Measurements from ENCODE around the gene HDGFL2. TPM values are rescaled to one million over a fixed set of nuclear protein-coding genes. Genes with fewer than 3 reads are reported as not detected.

HDGFL2 gene
- total RNA-seq, 2 experiments from 2014 or later: 17.2 to 18.0 TPM

DNA sequence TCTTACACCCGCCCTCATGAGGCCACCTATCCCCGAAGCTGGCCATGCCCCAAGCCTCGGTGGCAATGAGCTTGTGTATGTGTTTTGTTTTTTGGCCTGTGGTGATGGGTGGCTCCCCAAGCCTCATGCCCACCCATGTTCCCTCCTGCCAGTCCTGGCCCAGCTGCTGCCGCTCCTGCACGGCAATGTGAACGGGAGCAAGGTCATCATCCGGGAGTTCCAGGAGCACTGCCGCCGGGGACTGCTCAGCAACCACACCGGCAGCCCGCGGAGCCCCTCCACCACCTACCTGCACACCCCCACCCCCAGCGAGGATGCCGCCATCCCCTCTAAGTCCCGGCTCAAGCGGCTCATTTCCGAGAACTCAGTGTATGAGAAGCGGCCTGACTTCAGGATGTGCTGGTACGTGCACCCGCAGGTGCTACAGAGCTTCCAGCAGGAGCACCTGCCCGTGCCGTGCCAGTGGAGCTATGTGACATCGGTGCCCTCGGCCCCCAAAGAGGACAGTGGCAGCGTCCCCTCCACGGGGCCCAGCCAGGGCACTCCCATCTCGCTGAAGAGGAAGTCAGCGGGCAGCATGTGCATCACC, 39.1 kb upstream of the HDGFL2 start:
- POLR2A ChIA-PET: no interaction called here
- H3K27ac ChIP-seq (ENCODE audit: low read depth in 1 of 2, low read length in 2 of 2): no peak overlapping the region
- Mint-ChIP-seq H3K4me3 (no peak overlapping the region), H3K4me1 (ENCODE audit: low read depth) (no peaks in the 10 kb centered on the region), H3K9me3 (no peaks in the 10 kb centered on the region), H3K27ac (no peak overlapping the region), H3K27me3 (no peaks in the 10 kb centered on the region), H3K36me3 (ENCODE audit: low read depth) (peaks cover 35% of the 10 kb centered on the region)
- no peak overlapping the region for H3K4me3 ChIP-seq (ENCODE audit: low read length)
- CTCF ChIA-PET: no interaction called here
- peaks cover 27% of the 10 kb centered on the region for H3K36me3 ChIP-seq (ENCODE audit: insufficient read depth, low read length)
- no peaks in the 10 kb centered on the region for H3K27me3 ChIP-seq (ENCODE audit: control insufficient read depth in 1 of 2, insufficient read depth in 2 of 2, low read length in 2 of 2)
- H3K4me1 ChIP-seq (ENCODE audit: insufficient read depth, low read length): no peaks in the 10 kb centered on the region
- intact Hi-C loops (cut with DNase I, micrococcal nuclease): no loop called here
- DNase-seq: no peak
- H3K9me3 ChIP-seq (ENCODE audit: control insufficient read depth in 1 of 2, insufficient read depth in 1 of 2, low read length in 2 of 2): no peaks in the 10 kb centered on the region
- TF ChIP-seq, protein P1, sequence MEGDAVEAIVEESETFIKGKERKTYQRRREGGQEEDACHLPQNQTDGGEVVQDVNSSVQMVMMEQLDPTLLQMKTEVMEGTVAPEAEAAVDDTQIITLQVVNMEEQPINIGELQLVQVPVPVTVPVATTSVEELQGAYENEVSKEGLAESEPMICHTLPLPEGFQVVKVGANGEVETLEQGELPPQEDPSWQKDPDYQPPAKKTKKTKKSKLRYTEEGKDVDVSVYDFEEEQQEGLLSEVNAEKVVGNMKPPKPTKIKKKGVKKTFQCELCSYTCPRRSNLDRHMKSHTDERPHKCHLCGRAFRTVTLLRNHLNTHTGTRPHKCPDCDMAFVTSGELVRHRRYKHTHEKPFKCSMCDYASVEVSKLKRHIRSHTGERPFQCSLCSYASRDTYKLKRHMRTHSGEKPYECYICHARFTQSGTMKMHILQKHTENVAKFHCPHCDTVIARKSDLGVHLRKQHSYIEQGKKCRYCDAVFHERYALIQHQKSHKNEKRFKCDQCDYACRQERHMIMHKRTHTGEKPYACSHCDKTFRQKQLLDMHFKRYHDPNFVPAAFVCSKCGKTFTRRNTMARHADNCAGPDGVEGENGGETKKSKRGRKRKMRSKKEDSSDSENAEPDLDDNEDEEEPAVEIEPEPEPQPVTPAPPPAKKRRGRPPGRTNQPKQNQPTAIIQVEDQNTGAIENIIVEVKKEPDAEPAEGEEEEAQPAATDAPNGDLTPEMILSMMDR (IDR thresholded peaks at IDR 0.05): no peak
- no peak for ATAC-seq (ENCODE audit: poor library complexity)

DNA sequence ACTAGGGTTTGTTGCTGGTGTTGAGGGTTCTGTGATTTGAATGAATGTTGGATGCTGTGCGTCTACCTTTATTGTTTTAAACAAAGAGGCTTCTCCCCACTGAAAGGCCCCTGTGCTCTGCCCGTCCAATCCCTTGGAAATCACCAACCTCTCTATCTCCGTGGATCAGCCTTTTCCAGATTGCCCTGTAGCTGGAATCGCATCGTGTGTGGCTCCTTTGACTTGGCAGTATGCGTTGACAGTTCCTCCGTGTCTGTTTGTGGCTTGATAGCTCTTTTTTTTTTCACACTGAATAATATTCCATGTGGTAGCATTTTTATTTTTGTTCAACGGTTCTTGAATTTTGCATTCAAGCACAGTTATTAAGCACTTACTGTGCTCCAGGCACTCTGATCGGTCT, 37.7 kb upstream of the HDGFL2 start:
- H3K4me1 ChIP-seq (ENCODE audit: insufficient read depth, low read length): no peaks in the 10 kb centered on the region
- no peak overlapping the region for H3K27ac ChIP-seq (ENCODE audit: low read depth in 1 of 2, low read length in 2 of 2)
- peaks cover 34% of the 10 kb centered on the region for H3K36me3 Mint-ChIP-seq (ENCODE audit: low read depth)
- H3K4me3 ChIP-seq (ENCODE audit: low read length): no peak overlapping the region
- ATAC-seq (ENCODE audit: poor library complexity) (no peak), DNase-seq (no peak)
- H3K4me1 Mint-ChIP-seq (ENCODE audit: low read depth): no peaks in the 10 kb centered on the region
- intact Hi-C loops (cut with DNase I, micrococcal nuclease): no loop called here
- H3K36me3 ChIP-seq (ENCODE audit: insufficient read depth, low read length): peaks cover 18% of the 10 kb centered on the region
- H3K4me3 Mint-ChIP-seq: no peak overlapping the region
- H3K27me3 ChIP-seq (ENCODE audit: control insufficient read depth in 1 of 2, insufficient read depth in 2 of 2, low read length in 2 of 2): no peaks in the 10 kb centered on the region
- ChIA-PET CTCF (interaction anchor here (0.6 kb wide), 1 partner anchor 82 kb away, joined by 3 read pairs; no protein-coding TSS in a partner anchor), POLR2A (interaction anchor here (0.6 kb wide), 1 partner anchor 17 kb away, joined by 5 read pairs; no protein-coding TSS in a partner anchor)
- no peaks in the 10 kb centered on the region for H3K9me3 ChIP-seq (ENCODE audit: control insufficient read depth in 1 of 2, insufficient read depth in 1 of 2, low read length in 2 of 2)
- H3K27me3 Mint-ChIP-seq: no peaks in the 10 kb centered on the region
- no peak overlapping the region for H3K27ac Mint-ChIP-seq
- TF ChIP-seq, protein P1 (IDR thresholded peaks at IDR 0.05): no peak
- H3K9me3 Mint-ChIP-seq: no peaks in the 10 kb centered on the region

DNA sequence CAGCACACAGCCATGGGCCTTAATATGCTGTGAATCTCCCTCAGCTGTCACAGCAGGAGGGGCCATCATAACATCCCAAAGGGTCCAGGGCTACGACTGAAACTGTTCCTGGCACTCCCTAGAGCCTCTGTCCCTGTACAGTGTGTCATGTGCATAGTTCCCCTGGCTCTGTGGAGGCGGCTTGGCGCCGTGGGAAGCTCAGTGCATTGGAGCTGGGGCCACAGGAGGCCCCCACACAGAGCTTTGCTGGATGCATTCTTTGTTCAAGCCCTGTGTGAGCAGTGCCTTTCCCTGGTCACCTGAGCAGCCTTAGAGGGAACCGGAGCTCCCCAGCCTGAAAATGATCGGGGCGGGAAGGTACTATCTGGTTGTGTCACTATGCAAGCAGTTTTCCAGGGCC, 35.9 kb upstream of the HDGFL2 start:
- Mint-ChIP-seq H3K4me3 (no peak overlapping the region), H3K4me1 (ENCODE audit: low read depth) (no peaks in the 10 kb centered on the region), H3K9me3 (no peaks in the 10 kb centered on the region), H3K27me3 (no peaks in the 10 kb centered on the region), H3K27ac (no peak overlapping the region), H3K36me3 (ENCODE audit: low read depth) (peaks cover 22% of the 10 kb centered on the region)
- no peak for DNase-seq
- Histone ChIP-seq H3K4me3 (ENCODE audit: low read length) (no peak overlapping the region), H3K27ac (ENCODE audit: low read depth in 1 of 2, low read length in 2 of 2) (no peak overlapping the region), H3K36me3 (ENCODE audit: insufficient read depth, low read length) (peaks cover 20% of the 10 kb centered on the region), H3K4me1 (ENCODE audit: insufficient read depth, low read length) (no peaks in the 10 kb centered on the region), H3K9me3 (ENCODE audit: control insufficient read depth in 1 of 2, insufficient read depth in 1 of 2, low read length in 2 of 2) (no peaks in the 10 kb centered on the region), H3K27me3 (ENCODE audit: control insufficient read depth in 1 of 2, insufficient read depth in 2 of 2, low read length in 2 of 2) (no peaks in the 10 kb centered on the region)
- POLR2A ChIA-PET: no interaction called here
- TF ChIP-seq, protein P1 (IDR thresholded peaks at IDR 0.05): no peak
- intact Hi-C loops (cut with DNase I, micrococcal nuclease): no loop called here
- ATAC-seq (ENCODE audit: poor library complexity): no peak
- CTCF ChIA-PET: no interaction called here

All from CD4-positive, alpha-beta T cell (primary cell).